Esophagus mucosa (tissue), 1 donor: ENCODE measurements around the gene UFD1. TPM values are rescaled to one million over a fixed set of nuclear protein-coding genes. Genes with fewer than 3 reads are reported as not detected.
A peak's percentile ranks its signal among the peaks of the same experiment; 100 is the strongest.

ENCODE experiments used
- ATAC-seq: fragments of 200-7000 bp; cut with Tn5 transposase; one replicate; pipeline ENCODE4 v1.9.1; 2020
- total RNA-seq: library from RNA; stranded (reverse); gene quantifications from one replicate; pipeline ENCODE4 v1.2.4, GENCODE V29; 2023
- donor health status: DM: yes; HTN: yes; CAD: no.

The UFD1 gene
- total RNA-seq, 1 donor from 2014 or later: 57.9 TPM

DNA sequence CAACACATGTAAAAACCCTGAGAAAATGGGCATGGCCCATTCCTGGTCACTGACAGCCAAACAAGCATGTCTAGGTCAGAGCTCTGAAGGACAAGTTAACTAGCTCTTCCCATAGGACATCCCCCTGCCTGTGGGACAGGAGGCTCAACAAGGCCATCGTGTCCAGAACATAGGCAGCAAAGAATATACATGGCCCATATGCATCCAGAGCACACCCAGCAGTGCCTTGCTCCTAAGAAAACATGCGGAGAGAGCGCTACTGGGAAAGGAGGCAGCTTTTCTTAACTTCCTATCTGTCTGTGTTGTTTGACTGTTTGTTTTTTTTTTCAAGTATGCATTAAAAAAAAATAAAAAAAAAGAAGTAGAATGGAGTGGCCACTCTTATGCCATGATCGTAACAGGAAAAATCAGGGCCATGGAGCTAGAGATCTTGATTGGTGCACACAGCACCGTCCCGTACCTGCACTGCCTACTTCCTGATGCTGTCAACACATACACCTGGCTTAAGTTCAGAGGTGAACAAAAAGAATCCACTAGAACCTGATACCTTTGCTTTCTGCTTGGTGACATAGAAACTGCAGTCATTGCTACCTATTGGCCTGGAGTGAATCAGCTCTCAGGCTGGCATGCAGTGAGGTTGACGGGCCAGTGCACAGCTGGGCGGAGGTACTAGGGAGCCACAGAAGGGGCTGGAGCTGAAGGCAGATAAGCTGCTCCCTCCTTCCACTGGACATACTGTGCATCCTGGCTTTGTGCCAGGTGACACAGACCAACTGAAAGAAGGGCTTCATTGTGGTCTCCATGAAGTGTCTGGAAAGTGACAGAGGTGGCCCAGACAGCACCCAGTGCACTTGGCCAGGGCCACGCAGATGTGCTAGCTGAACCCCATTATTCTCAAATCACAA, 11.9 kb downstream of the UFD1 start:
- ATAC-seq: no peak

DNA sequence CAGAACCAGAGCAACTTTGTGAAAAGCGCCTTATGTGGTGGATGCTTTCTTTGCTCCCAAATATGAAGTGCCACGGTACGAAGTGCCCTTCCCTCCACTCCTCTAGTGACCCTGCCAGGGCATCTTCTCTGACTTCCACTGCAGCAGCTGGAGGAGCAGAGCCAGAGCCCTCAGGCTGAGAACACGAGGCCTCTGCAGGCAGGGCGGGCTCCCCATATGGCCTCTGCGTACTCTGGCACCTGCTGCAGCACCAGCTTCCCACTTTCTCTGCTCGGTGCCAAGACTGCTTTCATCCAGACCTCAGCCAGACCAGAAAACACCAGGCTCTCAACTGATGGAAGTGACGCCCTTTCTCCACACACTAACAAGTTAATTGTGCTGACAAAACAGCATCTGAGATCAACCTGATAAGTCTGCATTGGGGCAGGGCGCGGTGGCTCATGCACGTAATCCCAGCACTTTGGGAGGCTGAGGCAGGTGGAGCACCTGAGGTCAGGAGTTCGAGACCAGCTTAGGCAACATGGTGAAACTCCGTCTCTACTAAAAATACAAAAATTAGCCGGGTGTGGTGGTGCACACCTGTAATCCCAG, 12.8 kb downstream of the UFD1 start:
- no peak for ATAC-seq

DNA sequence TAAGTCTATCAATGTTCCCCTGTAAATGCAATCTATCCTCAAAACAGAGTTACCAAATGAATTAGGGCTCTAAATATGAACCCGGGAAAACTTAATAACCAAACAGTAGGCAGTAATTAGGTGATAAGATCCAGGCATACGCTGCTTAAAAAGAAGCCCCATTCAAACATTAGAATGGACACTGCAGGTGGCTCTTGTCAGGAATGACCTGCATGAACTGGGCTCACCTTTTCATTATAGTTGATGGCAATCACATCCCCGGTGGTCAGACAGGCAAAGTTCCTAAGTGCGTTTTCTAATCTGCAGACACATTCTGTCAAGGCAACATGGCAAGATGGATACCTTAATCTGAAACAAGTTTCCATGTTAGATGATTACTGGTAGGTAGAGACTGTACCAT, 14.0 kb downstream of the UFD1 start:
- ATAC-seq: no peak

DNA sequence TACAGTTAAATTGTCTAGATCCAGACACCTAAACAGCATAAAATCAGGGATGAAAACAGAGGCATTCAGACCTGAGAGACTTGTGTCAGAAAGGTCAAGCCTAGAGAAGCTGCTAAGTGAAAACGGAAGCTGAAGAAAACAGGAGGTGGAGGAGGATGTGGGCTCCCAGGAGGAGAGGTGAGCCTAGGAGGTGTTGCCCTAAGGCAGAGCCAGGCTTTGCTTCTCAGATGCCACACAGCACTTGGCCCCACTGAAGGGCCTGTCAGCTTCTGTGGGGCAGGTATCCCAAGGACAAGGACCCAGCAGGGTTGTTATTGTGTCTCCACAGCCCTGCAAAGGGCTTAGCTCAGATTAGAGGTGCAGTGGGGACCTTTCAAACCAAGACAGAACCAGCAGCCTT, 14.4 kb downstream of the UFD1 start:
- ATAC-seq: no peak

DNA sequence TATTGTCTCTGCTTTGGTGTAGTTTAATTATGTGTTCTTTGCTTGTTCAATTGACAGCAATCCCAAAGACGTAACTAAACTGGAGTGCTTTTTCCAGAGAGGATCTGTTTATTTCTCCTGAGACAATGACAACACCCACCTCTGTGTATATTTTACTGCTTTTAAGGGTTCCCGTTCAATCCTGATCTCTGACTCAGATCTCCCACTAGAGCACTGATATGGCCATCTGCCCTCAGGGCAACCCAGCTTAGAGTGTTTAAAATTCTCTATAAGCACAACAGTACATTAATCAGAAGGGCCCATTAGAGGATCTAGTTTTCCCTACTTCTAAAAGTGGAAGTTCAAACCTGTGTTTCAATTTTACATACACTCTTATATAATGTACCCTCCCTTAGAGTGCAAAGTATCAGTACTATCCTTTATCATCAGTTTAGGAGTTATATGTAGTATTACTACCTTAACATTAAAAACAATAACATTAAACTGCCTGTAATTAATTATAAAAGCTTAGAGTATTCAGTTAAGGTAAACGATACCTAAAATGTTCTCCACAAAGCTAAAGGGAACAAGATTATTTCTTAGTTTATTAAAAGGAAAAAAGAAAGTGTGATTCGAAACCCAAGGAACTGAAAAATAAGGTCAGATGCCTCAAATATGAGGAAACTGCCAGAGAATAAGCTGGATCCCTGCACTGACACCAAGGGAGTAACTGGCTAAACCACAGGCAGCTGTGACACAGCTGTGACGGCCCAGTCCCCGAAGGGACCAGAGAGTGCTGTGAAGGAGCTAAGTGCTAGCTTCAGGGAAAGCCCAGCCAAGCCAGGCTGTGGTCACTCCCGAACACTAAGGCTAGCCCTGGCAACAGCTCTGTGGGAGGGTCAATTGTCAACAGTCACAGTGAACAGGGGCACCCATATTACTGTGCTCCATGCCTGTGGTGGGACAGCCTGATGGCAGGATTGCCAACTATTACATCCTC, 15.2 kb downstream of the UFD1 start:
- ATAC-seq: peak; percentile 18

DNA sequence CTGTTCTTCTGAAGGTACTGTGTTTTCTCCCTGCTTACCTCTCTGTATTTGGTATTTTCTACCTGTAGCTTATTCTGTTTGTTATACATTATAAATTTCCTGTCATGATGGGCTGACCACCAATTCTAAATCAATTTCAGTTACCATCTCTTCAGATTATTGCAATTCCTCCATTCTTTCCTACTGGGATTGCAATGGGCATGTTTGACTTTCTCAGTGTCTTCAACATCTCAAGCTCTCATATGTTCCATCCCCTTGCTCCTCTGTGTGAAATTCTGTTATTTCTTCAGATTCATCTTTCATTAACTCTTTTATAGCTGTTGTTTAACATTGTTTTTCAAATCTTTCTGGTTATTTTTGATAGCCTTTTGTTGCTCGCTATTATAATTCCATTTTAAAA, 16.0 kb downstream of the UFD1 start:
- ATAC-seq: no peak

DNA sequence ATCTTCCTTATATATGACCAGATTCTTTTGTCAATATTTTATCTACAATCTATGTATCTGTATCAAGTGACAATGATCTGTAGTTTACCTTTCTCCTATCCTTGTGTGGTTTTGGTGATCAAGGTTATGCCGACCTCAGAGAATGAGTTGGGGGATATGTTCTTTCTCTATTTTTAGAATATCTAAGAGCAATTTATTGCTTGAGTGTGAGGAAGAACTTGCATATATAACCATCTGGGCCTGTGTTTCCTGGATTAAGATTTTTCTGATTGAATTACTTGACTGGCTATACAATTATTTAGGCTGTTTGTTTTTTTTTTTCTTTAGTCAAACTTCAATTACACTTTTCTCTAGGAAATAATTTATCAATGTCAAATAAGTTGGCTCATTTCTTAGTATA, 17.5 kb downstream of the UFD1 start:
- no peak for ATAC-seq

DNA sequence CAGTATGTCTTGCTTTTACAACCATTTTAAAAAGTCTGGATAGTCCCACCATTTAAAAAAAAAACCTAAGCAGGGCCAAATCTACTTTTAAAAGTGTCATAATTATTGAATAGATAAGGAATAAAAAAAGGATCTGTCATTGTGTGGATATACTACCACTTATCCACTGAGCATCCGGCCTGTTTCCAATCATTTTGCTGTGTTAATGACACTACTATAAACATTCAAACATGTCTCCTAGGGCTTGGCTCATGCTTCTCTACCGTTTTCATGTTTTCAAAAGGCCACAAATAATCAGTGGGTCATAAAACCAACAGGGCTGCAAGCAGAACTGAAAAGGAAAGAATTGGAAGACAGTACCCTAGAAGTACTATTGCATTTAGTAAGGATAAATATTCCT, 19.0 kb downstream of the UFD1 start:
- no peak for ATAC-seq

DNA sequence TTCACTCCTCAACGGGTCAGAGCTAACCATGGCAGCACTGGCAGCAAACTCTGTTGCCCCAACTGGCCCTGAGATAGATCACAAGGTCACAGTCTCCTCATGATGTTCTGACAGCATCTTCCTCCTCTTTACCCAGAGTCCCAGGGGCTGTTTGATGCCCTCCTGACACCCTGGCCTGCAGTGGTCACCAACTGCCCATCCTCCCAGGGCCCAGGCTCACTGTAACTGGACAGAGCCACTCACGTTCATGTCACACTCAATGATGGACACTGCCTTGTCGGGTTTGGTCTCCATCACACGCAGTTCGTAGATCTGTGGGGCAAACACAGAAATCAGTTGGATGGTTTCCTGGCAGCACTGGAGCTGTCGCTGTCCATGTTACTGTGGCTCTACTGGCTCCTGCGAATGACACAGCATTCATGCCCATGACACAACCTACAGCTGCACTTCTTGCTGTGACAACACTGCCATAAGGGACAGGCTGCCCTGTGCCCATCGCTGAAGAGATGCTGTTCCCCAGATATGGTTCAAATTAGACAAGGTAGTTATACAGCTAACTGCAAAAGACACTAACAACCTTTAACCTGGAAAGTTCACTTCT, 21.1 kb downstream of the UFD1 start:
- no peak for ATAC-seq

DNA sequence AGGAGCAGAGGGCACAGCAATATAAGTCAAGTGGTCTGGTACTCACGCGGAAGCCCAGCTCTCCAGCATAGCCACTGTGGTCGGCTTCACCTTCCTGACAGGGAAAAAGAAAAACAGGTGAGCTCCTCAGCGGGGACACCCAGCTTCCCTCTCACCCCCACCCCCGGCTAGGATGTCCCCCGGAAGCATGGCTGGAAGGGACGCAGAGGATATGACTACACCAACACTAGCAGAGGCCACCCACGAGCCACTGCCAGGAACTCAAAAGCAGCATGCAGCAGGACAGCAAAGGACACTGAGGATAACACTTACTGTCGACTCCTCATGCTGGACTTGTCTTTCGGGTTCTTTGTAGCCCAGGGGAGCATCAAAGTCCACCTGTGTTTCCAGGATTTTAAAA, 22.5 kb downstream of the UFD1 start:
- no peak for ATAC-seq

DNA sequence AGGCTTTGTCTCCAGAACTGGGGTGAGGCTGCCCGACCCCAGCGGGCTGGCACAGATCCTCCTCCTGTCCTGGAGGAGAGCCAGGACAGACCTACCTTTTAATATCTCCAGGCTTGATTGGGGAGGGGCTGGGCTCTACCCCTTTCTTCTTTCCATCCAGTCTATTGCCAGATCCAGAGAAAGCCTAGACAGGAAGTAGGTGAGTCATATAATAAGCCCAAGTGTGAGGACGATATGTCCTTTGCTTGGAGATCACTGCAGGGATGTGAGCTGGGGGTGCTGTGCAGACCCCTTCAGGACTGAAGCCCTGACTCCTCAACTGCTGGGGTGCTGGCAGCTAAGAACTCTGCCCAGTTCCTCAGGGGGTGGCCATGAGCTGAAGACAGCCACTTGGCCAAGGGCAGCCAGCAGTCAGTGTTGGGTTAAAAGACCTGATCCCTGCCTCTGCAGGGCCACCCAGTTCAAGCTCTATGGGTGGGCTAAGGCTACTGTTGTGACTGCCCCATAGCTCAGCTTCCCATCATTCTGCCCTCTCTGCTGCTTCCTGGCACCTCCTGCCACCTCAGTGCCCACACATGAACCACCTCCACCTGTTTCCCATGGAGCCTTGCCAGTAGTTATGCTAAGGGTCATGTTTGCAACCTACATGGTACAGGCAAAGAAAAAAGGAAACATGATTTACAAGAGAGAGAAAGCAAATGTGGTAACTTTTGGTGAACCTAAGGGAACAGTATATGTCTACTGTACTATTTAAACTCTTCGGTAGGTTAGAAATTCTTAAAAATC, 23.2 kb downstream of the UFD1 start:
- no peak for ATAC-seq

DNA sequence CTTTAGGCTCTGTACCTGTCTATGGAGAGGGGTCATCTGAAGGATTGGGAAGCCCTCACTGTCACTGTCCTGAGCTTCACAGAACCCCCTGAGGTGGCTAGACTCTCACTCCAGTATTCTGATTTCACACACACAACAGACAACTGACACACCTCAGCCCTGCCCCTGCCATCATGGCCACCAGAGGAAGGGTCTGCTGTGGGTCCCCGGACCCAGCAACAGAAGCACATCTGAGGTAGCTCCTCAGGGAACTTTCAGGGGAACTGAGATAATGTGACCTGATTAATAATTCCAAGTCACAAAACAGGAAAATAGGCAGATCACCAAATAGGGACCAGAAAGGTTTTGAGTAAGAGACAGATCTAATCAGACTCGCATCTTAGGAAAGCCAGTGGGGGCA, 24.0 kb downstream of the UFD1 start:
- no peak for ATAC-seq

DNA sequence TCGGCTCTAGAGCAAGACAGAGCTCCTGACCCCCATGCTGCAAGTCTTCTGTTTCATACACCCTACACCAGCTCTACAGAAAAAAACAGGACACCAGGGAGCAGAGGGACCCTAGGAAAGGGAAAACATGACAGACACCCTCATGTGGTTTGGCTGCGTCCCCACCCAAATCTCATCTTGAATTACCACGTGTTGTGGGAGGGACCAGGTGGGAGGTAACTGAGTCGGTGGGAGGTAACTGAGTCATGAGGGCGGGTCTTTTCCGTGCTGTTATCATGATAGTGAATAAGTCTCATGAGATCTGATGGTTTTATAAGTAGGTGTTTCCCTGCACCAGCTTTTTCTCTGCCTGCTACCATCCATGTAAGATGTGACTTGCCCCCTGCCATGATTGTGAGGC, 24.8 kb downstream of the UFD1 start:
- no peak for ATAC-seq

DNA sequence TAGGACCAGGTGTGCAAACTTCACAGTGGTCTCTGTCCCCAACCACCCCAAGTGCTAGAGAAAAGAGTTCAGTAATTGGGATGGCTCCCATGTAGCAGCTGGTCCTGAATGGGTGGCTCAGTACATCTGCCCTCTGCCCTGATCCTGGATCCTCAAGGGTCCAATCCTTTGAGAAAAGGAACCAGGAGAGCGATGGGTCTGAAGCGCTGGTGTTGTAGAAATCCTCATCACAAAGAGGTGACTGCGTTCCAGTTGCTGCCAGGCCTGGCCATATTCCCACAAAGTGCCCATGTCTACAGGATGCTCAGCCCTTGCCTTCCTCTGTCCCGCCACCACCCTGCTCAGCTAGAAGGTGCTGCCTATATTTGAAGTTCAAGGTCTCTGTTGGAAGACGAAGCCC, 25.3 kb downstream of the UFD1 start:
- no peak for ATAC-seq

DNA sequence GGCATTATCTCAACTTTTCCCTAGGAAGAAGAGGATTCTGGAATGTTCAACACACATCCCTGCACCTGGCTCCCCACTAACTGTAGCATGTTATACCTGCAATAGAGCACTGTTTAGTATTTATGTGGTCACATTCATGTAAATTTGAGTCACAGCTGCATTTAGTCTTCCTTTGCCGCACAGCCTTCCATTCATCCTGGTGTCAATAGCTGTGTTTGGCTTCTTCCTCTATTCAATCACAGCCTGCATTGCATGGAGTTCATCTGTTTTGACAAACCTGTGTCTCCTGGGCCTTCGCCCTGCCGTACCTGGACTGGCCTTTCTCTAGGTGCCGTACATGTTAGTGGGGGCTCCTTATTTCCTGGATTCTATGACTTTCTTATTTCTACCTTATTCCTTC, 27.4 kb downstream of the UFD1 start:
- ATAC-seq: no peak

DNA sequence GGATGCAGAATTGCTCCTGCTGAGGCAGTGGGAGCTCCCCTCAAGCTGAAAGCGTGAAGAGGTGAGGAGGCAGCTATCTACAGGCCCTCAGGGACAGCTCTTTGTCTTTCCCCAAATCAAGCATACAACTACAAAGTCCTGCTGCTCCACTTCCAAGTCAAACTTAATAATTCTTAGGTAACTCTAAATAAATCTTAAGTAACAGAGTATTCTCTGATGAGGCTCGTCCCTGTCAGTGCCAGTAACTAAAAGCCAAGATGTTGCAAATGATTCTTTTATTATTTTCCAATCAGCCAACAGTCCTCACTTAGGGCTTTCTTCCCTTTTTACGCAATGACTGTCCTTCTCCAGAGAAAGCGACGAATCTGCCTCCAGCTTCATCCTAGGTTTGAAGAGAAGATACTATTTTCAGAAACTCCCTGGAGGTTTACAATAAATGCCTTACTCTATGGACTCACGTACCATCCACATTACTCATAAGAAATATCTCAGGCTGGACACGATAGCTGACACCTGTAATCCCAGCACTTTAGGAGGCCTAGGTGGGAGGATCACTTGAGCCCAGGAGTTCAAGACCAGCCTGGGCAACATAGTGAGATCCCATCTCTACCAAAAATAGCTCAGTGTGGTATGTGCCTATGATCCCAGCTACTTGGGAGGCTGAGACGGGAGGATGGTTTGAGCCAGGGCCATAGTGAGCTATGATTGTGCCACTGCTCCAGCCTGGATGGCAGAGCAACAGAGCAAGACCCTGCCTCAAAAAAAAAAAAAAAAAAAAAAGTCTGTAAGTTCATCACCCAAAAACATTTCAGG, 28.4 kb downstream of the UFD1 start:
- no peak for ATAC-seq

DNA sequence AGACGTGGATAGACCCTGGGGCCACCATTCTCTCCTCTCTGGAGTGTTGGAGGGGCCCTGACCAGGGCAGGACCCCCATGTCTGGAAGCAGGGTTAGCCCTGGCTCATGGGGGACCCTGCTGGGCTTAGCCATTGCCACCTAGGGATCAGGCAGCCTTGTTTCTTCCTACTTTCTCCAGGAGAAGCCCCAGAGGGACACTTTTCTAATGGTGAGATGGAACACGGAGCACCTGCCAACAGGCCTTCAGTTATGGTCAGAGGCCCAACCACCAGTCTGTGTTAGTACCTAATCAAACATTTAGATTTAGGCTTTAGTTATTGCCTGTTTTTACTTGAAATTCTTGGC, 29.6 kb downstream of the UFD1 start:
- no peak for ATAC-seq

DNA sequence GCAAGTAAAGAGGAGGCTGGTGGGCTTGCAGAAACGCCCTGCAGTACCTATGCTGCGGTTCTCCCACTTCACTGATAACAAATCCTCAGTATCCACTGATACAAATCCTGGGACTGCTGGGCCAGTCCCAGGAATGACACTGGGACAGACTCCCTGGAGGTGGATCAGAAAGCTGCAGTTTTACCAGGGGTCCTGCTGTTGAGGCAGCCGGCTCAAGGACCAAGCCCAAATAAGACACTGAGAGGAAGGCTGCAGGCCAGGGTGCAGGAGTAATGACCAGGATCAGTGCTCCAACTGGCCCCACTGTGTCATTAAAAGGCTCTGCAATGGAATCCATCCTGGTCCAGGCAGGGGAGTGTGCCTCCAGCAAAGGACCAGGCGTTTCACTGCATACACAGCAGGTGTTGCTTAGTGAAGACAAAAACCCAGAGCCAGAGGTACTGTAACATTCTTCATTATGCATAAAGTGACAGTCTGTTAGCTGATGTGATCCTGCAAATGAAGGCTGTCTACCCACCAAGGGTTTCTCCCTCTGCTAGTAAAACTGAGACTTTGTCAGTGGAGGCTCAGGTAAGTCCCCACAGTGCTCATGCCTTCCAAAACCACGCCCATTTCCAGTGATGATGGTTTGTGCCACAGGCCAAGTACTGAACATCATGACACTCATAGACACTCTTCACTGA, 30.1 kb downstream of the UFD1 start:
- no peak for ATAC-seq

DNA sequence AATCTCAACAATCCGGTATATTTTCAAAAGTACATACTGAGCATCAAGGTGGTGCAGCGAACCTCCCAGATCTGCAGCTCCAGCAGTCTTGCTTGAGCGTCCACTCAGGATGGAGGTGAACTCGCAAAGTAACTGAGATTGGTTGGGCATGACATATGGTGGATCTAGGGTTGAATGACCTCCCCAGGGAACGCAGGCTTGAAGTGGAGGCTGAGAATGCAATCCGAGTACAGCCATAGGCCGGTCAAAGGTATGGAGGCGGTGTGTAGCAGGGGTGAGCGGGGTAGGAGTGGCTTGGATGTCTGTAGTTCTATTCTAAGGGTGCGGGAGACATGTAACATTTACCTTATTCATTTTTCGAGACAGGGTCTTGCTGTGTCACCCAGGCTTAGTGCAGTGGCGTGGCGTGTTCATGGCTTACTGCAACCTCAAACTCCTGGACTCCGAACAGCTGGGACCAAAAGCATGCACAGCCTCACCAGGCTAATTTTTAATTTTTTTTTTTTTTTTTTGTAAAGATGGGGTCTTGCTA, 30.9 kb downstream of the UFD1 start:
- peak; percentile 58 for ATAC-seq
